Mucosa of rectum (tissue), 2 donors: ENCODE results near the gene CD4.
A peak's percentile ranks its signal among the peaks of the same experiment; 100 is the strongest.
"Not testable (repeated sequence)": the region's sequence is repeated elsewhere in the genome, so short reads cannot be mapped to it uniquely, and the experiment has no call there.

Experiments
- H3K27ac ChIP-seq, 2 donors: one replicate each; pipeline ENCODE4 v1.7.0; 2013; ENCODE audit warnings: inconsistent platforms in 2 of 2, low read depth in 2 of 2, low read length in 2 of 2
- H3K27me3 ChIP-seq, 2 donors: one replicate each; pipeline ENCODE4 v1.7.0; 2013; ENCODE audit warnings: low read length in 2 of 2; ENCODE audit not compliant: control insufficient read depth in 2 of 2, insufficient read depth in 2 of 2
- H3K36me3 ChIP-seq, 2 donors: one replicate each; pipeline ENCODE4 v1.7.0; 2013; ENCODE audit warnings: low read length in 2 of 2; ENCODE audit not compliant: control insufficient read depth in 2 of 2, insufficient read depth in 2 of 2
- H3K4me1 ChIP-seq, 2 donors: one replicate each; pipeline ENCODE4 v1.7.0; 2013; ENCODE audit warnings: low read length in 2 of 2, mild to moderate bottlenecking in 1 of 2; ENCODE audit not compliant: control insufficient read depth in 2 of 2, insufficient read depth in 2 of 2
- H3K4me3 ChIP-seq, 2 donors: one replicate each; pipeline ENCODE4 v1.7.0; 2013; ENCODE audit warnings: low read length in 2 of 2
- H3K9ac ChIP-seq, 2 donors: one replicate each; pipeline ENCODE4 v1.7.0; 2013; ENCODE audit warnings: low read length in 2 of 2, low read depth in 1 of 2, mild to moderate bottlenecking in 1 of 2
- H3K9me3 ChIP-seq, 2 donors: one replicate each; pipeline ENCODE4 v1.7.0; 2013; ENCODE audit warnings: low read length in 2 of 2; ENCODE audit not compliant: control insufficient read depth in 2 of 2
- donor health status: healthy.
- donor health status: Normal muscosa, but diverticular disease.

CD4 gene

DNA sequence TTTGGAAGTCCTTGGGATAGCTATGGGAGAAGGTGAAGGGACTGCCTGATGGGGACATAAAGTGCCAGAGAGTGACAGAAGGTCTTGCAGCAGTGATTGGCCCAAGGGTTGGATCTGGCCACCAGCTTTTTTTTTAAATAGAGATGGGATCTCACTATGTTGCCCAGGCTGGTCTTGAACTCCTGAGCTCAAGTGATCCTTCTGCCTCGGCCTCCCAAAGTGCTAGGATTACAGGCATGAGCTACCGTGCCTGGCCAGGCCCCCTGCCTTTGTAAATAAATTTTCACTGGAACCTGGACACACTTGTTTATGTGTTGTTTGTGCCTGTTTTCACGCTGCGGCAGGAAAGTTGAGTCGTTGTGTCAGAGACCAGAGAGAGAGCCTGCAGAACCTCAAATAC lies 76.0 kb downstream of the CD4 start:
- not testable (repeated sequence) for H3K9ac ChIP-seq, H3K9me3 ChIP-seq, H3K4me3 ChIP-seq, H3K27ac ChIP-seq, H3K27me3 ChIP-seq
- H3K36me3 ChIP-seq: peaks cover 31 to 54% of the 10 kb centered on the region in 2 donors
- peaks cover 25 to 27% of the 10 kb centered on the region in 2 donors for H3K4me1 ChIP-seq

DNA sequence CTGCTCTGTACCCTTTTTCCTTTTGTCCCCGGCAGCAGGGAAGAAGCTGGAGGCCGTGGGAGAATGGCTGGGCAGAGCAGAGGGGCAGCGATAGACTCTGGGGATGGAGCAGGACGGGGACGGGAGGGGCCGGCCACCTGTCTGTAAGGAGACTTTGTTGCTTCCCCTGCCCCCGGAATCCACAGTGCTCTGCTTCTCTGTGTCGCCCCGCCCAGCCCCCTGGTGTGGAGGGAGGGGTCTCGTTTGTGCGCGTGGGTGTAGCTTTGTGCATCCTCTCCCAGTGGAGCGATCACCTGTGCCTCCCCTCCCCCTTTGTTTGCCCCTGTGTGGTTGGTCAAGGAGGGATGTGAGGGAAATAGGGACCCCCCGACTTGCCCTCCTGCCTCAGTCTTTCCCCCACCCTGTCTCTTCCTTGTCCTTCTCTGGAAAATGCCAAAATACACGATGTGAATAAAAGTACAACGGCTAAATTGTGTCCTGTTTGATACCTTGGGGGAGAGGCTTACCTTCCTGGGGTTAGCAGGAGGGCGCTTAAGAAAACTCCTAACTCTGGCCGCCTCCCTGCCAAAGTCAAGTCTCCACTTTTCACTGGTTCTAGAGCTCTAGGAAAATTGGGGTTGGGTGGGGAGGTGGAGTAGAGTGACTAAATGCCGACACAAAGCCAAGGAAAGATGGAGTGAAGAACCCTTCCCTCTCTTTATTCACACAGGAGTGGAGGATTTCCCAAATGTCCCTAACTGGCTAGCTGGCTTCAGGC lies 77.0 kb downstream of the CD4 start:
- Histone ChIP-seq H3K27me3 (no peaks in the 10 kb centered on the region), H3K9me3 (no peaks in the 10 kb centered on the region), H3K4me1 (peaks cover 33 to 36% of the 10 kb centered on the region in 2 donors), H3K4me3 (peak overlapping the region; percentile 59 to 78), H3K36me3 (peaks cover 34 to 54% of the 10 kb centered on the region in 2 donors), H3K27ac (peak overlapping the region; percentile 81 to 96), H3K9ac (peak overlapping the region; percentile 65 to 88)

DNA sequence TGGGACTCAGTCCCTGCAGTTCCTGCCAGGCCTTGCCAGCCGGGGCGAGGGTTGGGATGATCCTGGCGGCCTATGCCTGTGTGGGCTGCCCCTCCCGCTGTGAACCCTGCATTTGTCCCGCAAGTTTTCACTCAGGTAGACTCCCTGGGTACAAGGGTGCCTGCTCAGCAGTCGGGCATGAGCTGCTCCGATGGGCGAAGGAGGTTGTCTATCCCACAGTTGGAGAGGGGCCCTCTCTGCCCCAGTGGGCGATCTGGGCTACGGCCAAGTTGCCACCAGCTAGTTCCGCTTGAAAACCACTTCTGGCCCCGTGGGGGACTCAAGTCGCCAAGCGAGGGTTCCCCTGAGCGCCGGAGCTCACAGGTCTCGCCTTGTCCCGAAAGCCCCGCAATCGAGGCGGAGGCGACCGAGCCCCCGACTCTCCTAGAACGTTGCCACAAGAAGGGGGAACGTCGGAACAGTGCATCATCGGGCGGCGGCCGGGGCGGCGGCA lies 77.6 kb downstream of the CD4 start:
- H3K36me3 ChIP-seq: peaks cover 31 to 48% of the 10 kb centered on the region in 2 donors
- no peaks in the 10 kb centered on the region for H3K9me3 ChIP-seq
- peaks cover 39 to 42% of the 10 kb centered on the region in 2 donors for H3K4me1 ChIP-seq
- peak overlapping the region; percentile 65 to 88 for H3K9ac ChIP-seq
- H3K27me3 ChIP-seq: no peaks in the 10 kb centered on the region
- peak overlapping the region; percentile 81 to 96 for H3K27ac ChIP-seq
- H3K4me3 ChIP-seq: peak overlapping the region; percentile 59 to 78

DNA sequence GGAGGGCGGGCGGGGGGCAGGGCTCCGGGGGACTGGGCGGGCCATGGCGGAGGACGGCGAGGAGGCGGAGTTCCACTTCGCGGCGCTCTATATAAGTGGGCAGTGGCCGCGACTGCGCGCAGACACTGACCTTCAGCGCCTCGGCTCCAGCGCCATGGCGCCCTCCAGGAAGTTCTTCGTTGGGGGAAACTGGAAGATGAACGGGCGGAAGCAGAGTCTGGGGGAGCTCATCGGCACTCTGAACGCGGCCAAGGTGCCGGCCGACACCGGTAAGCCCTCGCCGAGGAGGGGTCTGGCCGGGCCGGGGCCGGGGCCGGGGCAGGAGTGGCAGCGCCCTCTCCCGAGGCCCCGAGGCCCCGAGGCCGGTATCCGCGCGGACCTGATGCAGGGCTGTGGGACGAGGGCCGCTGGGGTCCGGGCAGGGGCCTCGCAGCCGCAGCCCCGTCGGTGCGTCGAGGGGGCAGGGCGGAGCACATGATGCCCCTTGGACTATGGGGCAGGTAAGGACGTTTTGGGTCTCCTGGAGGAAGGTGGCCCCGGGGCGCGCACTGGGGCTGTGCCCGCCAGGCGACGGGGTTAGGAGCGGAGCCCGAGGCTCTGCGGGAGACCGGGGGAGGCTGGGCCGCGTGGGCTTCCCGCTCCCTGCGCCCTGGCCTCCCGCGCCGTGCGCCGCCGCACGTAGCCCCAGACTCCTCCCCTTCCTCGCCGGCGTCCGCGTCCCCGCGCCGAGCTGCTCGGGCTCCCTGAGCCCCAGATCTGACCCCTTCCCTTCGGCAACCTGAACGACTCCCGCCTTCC lies 78.3 kb downstream of the CD4 start, which contains the start of gene TPI1:
TPI1 (plus strand) TSS at position 119 of the 798 bp plus-strand sequence; CDS start at position 155, 36 bp downstream.
- peak within 1 kb of the TSS; percentile 69 to 90 for H3K4me3 ChIP-seq
- peaks cover 42 to 46% of the 10 kb centered on the region in 2 donors for H3K4me1 ChIP-seq
- H3K9ac ChIP-seq: peak within 1 kb of the TSS; percentile 88 to 96
- peaks cover 31 to 42% of the 10 kb centered on the region in 2 donors for H3K36me3 ChIP-seq
- H3K27ac ChIP-seq: peak within 1 kb of the TSS; percentile 95 to 96
- no peaks in the 10 kb centered on the region for H3K27me3 ChIP-seq
- H3K9me3 ChIP-seq: no peaks in the 10 kb centered on the region

DNA sequence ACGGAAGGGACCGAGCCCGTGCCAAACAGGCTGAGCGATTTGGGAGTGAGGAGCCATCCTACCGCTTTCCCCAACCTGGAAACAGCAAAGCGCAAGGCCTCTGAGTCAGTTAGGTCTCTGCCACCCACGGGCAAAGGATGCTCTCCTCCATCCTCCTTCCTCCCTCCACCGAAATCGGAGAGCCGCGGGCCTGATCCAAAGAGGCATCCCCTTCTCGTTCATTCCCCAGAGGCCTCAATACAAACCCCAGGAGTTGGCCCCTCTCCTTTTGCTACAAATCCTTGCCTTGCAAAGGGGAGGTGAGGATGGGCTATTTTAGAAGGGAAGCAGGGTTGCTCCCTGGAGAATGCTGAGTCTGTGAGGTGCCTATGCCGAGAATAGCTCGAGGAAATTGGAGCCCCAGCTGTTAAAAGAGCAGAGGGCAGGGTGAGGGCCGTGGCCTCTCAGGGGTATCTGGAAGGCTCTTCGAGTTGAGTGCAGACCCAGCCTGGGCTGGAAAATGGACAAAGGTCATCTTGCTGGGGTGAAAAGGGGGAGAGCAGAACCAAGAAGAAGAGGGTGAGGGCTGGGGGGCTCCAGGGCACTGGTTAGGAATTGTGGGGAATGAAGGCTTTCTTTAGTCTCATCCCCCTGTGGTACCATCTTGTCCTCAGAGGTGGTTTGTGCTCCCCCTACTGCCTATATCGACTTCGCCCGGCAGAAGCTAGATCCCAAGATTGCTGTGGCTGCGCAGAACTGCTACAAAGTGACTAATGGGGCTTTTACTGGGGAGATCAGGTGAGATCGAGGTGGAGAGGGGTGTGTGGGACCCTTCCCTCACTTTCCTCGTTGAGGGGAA lies 79.1 kb downstream of the CD4 start:
- Histone ChIP-seq H3K4me1 (peaks cover 42 to 49% of the 10 kb centered on the region in 2 donors), H3K36me3 (peaks cover 25 to 34% of the 10 kb centered on the region in 2 donors), H3K9me3 (no peaks in the 10 kb centered on the region)

DNA sequence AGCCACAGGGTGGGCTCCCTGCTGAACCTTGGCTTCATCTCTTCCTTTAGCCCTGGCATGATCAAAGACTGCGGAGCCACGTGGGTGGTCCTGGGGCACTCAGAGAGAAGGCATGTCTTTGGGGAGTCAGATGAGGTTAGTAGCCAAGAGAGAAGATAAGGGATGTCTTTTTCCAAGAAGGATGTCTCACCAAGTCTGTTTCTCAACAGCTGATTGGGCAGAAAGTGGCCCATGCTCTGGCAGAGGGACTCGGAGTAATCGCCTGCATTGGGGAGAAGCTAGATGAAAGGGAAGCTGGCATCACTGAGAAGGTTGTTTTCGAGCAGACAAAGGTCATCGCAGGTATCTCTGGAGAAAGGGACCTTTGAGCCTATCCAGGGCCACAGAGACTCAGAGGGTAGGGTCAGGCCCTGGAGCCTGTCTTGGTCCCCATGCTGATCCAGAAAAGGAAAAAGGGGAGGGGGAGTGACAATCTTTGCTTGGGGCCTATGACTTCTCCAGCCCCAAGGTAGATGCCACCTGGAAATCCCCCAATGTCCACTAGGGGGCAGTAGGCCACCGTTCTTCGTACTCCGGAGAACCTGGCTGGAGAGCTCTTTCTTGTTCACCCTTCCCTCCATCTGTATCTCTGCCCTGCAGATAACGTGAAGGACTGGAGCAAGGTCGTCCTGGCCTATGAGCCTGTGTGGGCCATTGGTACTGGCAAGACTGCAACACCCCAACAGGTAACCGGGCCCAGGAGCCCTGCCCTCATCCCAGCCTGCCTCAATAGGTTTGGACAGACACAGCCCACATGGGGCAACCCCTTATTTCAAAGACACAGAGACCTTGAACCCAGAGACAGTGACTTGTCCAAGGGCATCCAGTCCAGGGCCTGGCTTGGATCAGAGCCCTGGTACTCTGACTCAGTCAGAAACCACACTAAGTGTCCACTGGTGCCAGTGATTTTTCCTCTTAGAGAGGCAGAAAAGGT lies 80.0 kb downstream of the CD4 start:
- Histone ChIP-seq H3K27me3 (no peaks in the 10 kb centered on the region), H3K9me3 (no peaks in the 10 kb centered on the region), H3K4me1 (peaks cover 47 to 55% of the 10 kb centered on the region in 2 donors), H3K9ac (peak overlapping the region; percentile 32 to 96), H3K36me3 (peaks cover 25 to 27% of the 10 kb centered on the region in 2 donors), H3K4me3 (peak overlapping the region; percentile 69 to 90), H3K27ac (peak overlapping the region; percentile 32 to 95)

More for the DNA sequence above, 79.1 kb downstream of the CD4 start:
- no peaks in the 10 kb centered on the region for H3K27me3 ChIP-seq
- H3K4me3 ChIP-seq: peak overlapping the region; percentile 69 to 90
- peak overlapping the region; percentile 81 to 96 for H3K9ac ChIP-seq
- H3K27ac ChIP-seq: peak overlapping the region; percentile 95 to 96

DNA sequence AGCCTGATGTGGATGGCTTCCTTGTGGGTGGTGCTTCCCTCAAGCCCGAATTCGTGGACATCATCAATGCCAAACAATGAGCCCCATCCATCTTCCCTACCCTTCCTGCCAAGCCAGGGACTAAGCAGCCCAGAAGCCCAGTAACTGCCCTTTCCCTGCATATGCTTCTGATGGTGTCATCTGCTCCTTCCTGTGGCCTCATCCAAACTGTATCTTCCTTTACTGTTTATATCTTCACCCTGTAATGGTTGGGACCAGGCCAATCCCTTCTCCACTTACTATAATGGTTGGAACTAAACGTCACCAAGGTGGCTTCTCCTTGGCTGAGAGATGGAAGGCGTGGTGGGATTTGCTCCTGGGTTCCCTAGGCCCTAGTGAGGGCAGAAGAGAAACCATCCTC lies 81.0 kb downstream of the CD4 start:
- H3K4me3 ChIP-seq, H3K9me3 ChIP-seq, H3K9ac ChIP-seq, H3K27me3 ChIP-seq, H3K27ac ChIP-seq: not testable (repeated sequence)
- H3K36me3 ChIP-seq: peaks cover 19 to 20% of the 10 kb centered on the region in 2 donors
- peaks cover 47 to 55% of the 10 kb centered on the region in 2 donors for H3K4me1 ChIP-seq
